NT2/D1 (cell line): ENCODE results near the gene PDE6G.

Experiments used
- SUZ12 ChIP-seq: IDR thresholded peaks from 2 replicates; pipeline ENCODE4 v1.6.1; 2011; ENCODE audit not compliant: insufficient read length, insufficient read depth; ENCODE audit errors: extremely low read depth
- YY1 ChIP-seq: IDR thresholded peaks from 2 replicates; pipeline ENCODE4 v1.6.1; 2011; ENCODE audit not compliant: insufficient read length, insufficient read depth
- ZNF274 ChIP-seq: IDR thresholded peaks from 2 replicates; pipeline ENCODE4 v1.6.1; 2011; ENCODE audit warnings: mild to moderate bottlenecking, low read depth, low read length

DNA sequence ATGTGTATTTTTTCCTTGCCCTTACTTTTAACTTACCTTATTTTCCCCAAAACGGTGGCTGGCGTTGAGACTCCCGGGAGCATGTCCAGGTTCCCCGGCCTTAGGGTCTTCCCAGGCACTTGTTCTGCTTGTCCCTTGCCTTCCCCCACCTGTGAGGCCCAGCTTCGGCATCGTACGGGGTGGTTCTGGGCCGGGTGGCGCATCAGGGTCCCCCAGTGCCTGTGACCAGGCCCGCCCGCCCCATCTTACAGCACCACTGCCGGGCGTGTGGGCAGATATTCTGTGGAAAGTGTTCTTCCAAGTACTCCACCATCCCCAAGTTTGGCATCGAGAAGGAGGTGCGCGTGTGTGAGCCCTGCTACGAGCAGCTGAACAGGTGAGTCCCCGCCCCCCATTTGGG is 34.9 kb upstream of the PDE6G start:
- TF ChIP-seq SUZ12 (no peak), ZNF274 (no peak), YY1 (no peak)
